GM10266 (cell line): ENCODE data around the gene PRSS1.
A peak's percentile ranks its signal among the peaks of the same experiment; 100 is the strongest.

Experiments used
- DNase-seq: peaks from one replicate; pipeline ENCODE4 v3.0.0; 2012; ENCODE audit errors: extremely low spot score
- CTCF ChIP-seq: IDR thresholded peaks from 2 replicates; pipeline ENCODE4 v1.5.1; 2012; ENCODE audit warnings: mild to moderate bottlenecking, low read depth; ENCODE audit not compliant: control insufficient read depth, insufficient read depth; ENCODE audit errors: missing control alignments

PRSS1 gene

GRCh38 chr7:142792593-142792992, 43.3 kb downstream of the PRSS1 start:
- DNase-seq, result no peak

GRCh38 chr7:142793156-142793555, 43.9 kb downstream of the PRSS1 start:
- TF ChIP-seq CTCF, result no peak
- DNase-seq, result no peak

More at GRCh38 chr7:142792593-142792992, 43.3 kb downstream of the PRSS1 start:
- no peak for TF ChIP-seq CTCF

GRCh38 chr7:142795339-142795863, 46.1 kb downstream of the PRSS1 start:
- DNase-seq, result no peak
- TF ChIP-seq CTCF, result no peak

GRCh38 chr7:142796001-142796500, 46.8 kb downstream of the PRSS1 start:
- DNase-seq, result no peak
- TF ChIP-seq CTCF, result no peak

GRCh38 chr7:142796501-142797390, 47.5 kb downstream of the PRSS1 start:
- no peak for TF ChIP-seq CTCF
- DNase-seq, result peak; percentile 28

- peak; percentile 38 for DNase-seq
Observed at GRCh38 chr7:142797391-142798377, 48.4 kb downstream of the PRSS1 start.

More at GRCh38 chr7:142797391-142798377, 48.4 kb downstream of the PRSS1 start:
- no peak for TF ChIP-seq CTCF
